B cell (primary cell): ENCODE results near the gene MED12L.

Source experiments
- EZH2 ChIP-seq: IDR thresholded peaks from 2 replicates; pipeline ENCODE4 v1.6.1; 2012; ENCODE audit warnings: borderline replicate concordance, low read depth, mild to moderate bottlenecking, moderate library complexity, low read length; ENCODE audit not compliant: insufficient read depth, poor library complexity, severe bottlenecking
- TF ChIP-seq, protein P1 (sequence below): fragments of 200-600 bp; IDR thresholded peaks from one replicate; pipeline ENCODE4 v1.8.0; 2022; ENCODE audit warnings: antibody characterized with exemption, mild to moderate bottlenecking

DNA sequence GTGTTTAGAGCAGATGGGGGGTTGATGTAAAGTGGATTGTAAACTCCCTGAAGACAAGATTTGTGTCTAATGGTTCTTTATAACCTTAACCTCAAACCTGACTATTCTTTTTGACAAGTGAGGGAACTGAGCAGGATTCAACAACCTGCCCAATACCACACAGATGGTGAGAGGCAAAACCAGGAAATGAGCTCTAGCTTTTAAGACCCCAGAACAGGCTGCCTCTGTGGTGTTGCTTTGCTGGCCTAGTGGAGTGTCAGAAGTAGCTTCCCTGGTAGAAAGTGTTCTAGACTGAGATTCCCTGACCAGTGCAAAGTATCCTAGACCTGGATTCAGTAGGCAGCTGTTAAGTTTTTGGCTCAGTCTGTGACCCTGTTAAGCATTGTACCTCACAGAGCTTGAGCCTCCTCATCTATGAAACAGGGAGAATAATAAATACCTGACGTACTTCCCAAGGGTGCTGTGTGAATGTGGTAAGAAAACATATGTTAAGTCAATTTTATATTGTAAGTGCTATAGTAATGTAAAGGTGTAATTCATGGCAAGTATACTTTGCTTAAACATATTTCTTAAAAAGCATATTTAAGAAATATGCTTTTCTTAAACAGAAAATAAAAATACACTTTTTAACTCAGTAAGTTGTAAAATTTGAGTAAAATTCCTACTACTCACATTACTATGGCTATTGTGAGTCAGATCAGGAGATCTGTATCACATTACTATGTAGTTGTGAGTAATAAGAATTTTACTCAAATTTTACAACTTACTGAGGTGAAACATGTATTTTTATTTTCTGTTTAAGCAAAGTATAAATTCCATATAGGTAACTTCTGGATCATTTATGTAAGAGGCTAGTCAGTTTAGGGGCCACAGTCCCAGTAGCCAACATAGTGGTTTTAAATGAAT, 222.4 kb downstream of the MED12L start:
- TF ChIP-seq, protein P1, sequence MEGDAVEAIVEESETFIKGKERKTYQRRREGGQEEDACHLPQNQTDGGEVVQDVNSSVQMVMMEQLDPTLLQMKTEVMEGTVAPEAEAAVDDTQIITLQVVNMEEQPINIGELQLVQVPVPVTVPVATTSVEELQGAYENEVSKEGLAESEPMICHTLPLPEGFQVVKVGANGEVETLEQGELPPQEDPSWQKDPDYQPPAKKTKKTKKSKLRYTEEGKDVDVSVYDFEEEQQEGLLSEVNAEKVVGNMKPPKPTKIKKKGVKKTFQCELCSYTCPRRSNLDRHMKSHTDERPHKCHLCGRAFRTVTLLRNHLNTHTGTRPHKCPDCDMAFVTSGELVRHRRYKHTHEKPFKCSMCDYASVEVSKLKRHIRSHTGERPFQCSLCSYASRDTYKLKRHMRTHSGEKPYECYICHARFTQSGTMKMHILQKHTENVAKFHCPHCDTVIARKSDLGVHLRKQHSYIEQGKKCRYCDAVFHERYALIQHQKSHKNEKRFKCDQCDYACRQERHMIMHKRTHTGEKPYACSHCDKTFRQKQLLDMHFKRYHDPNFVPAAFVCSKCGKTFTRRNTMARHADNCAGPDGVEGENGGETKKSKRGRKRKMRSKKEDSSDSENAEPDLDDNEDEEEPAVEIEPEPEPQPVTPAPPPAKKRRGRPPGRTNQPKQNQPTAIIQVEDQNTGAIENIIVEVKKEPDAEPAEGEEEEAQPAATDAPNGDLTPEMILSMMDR = no peak
- TF ChIP-seq EZH2 = no peak
